Ammon's horn (tissue), 1 donor: ENCODE measurements around the gene GRK1.
"Not testable (repeated sequence)": the region's sequence is repeated elsewhere in the genome, so short reads cannot be mapped to it uniquely, and the experiment has no call there.

ENCODE experiments used
- DNase-seq: peaks from one replicate; pipeline ENCODE4 v3.0.0-alpha.2; 2016; ENCODE audit warnings: low spot score

GRK1 gene

GRCh38 chr13:113666951-113667701, at the start of gene GRK1:
Gene GRK1 (plus strand): TSS chr13:113667219. CDS start chr13:113667387, 168 bp downstream.
- no peak for DNase-seq

GRCh38 chr13:113617961-113618360, 49.1 kb upstream of the GRK1 start:
- no peak for DNase-seq

DNA sequence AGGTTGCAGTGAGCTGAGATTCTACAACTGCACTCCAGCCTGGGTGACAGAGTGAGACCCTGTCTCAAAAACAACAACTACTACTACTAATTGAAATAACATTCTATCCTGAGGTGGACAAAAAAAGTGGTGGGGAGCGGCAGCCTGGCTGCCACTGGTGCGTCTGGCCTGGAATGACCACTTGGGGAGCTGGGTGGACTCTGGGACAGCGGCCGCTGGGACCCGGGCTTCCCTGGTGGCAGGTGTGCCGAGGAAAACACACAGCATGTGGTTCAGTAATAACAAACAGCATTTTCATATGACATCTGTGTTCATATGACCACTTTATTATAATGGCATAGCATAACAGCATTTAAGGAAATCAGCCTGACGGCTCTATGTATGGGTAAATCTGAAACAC, 48.6 kb upstream of the GRK1 start:
- DNase-seq: no peak

- DNase-seq: no peak
These were observed 46.8 kb upstream of the GRK1 start for GRCh38 chr13:113620036-113620796.

DNA sequence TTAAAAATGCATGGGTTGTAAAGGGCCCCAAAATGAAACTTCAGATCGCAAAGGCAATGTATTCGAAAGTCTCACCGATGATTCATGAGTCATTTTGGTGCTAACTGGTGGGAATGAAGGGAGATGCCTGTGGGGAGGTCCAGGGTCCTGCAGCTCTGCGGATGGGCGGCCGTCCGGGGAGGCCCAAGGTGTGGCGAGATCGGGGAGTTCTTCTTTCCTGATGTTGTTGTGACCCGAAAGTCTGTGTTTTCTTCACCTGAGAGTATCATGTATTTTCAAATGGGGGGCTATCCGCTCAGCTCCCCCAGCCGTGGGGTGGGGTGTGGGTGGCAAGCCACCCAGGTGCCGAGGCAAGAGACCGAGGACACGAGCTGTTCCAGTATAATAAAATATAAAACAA, 46.0 kb upstream of the GRK1 start:
- no peak for DNase-seq

- not testable (repeated sequence) for DNase-seq
These were observed 45.5 kb upstream of the GRK1 start for GRCh38 chr13:113621498-113621897.

- not testable (repeated sequence) for DNase-seq
These were observed 45.0 kb upstream of the GRK1 start for GRCh38 chr13:113621986-113622550.

GRCh38 chr13:113622791-113623490, 44.1 kb upstream of the GRK1 start:
- no peak for DNase-seq

GRCh38 chr13:113623491-113624234, 43.4 kb upstream of the GRK1 start:
- DNase-seq: no peak

DNA sequence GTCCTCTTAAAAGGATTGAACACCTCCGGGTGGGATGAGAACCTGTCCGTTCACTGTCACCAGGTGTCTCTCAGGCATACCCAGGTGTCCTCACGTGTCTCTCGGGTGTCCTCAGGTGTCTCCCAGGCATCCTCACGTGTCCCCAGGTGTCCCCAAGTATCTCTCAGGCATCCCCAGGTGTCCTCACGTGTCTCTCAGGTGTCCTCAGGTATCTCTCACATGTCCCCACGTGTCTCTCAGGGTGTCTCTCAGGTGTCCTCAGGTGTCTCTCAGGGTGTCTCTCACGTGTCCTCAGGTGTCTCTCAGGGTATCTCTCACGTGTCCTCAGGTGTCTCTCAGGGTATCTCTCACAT, 42.8 kb upstream of the GRK1 start:
- no peak for DNase-seq

GRCh38 chr13:113624640-113625304, 42.2 kb upstream of the GRK1 start:
- not testable (repeated sequence) for DNase-seq

- no peak for DNase-seq
These were observed 40.9 kb upstream of the GRK1 start for GRCh38 chr13:113625965-113626721.

- DNase-seq: no peak
These were observed 39.9 kb upstream of the GRK1 start for GRCh38 chr13:113627136-113627535.

DNA sequence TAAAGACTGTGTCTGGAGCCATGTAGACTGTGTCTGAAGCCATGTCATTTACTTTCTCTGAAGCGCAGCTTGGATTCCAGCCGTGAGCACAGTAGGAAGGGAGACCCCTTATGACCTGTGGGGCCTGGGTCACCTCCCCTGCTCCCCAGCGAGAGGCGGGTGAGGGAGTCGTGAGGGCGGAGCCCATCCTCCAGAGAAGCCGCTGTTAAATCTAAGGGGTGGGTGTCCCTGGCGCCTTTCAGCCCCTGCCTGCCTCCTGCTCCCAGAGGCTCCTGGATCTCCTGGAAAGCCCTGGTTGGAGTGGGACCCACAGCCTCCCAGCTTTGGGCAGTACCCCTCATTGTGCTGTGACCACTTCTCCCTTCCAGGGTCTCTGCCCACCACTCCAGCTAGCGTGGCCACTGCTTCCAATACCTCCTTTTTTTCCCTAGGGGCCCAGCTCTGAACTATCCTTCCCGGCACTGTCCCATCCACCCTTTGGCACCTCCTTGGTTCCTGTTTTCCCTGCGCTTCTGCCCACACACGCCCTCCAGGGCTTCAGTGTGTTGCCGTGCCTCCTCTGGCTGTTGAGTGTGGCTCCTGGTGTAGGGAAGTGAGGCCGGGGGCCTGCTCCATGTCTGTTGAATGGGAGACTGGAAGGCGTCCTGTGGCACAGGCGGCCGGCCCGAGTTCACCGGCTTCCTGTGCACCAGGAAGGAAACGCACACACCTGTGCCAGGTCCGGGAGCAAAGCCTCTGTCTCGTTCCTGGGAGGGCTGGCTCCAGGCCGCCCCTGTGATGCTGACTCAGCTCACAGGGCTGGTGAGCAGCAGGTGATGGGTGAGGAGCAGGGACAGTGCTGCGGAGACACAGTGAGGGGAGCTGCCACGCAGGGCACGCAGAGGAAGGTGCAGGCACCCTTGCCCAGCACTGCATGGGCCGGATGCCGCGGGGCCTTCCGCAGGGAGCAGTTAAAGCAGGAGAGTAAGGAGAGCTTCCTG, 38.4 kb upstream of the GRK1 start:
- DNase-seq: no peak

DNA sequence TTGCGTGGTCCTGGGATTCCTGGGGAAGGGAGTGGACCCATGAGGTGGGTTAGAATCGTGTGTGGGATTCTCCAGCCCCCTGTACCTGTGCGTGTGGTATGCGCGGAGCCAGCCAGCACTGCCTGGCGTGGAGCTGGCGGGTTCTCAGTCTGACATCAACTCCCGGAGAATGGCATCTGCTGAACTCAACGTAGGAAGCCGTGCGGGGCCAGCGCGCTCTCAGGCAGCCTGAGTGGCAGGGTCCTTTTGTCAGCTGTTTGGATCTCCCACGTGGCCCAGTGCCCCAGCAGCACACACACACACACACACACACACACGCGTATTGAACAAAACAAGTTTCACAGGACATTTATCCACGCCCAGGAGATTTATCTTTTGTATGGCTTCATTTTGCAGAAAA, 37.2 kb upstream of the GRK1 start:
- no peak for DNase-seq

GRCh38 chr13:113630296-113630695, 36.7 kb upstream of the GRK1 start:
- DNase-seq: no peak

DNA sequence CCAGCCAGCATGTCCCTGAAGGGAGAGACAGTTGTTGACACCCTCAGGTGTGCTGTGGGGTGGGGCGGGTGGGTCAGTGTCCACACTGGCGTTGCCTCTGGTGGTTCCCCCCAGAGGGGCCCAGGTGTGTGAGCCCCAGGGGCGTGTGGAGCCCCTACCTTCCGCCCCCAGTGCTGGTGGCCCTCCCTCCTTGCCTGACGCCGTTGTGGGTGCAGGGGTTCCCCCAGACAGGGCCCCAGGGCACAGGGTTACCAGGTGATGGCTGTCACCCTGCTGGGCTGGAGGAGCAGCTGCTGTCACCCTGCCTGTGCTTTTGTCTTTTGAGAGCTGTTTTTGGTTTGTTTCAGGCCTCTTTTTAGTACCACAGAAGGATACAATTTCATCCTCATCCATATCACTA, 36.2 kb upstream of the GRK1 start:
- no peak for DNase-seq

DNA sequence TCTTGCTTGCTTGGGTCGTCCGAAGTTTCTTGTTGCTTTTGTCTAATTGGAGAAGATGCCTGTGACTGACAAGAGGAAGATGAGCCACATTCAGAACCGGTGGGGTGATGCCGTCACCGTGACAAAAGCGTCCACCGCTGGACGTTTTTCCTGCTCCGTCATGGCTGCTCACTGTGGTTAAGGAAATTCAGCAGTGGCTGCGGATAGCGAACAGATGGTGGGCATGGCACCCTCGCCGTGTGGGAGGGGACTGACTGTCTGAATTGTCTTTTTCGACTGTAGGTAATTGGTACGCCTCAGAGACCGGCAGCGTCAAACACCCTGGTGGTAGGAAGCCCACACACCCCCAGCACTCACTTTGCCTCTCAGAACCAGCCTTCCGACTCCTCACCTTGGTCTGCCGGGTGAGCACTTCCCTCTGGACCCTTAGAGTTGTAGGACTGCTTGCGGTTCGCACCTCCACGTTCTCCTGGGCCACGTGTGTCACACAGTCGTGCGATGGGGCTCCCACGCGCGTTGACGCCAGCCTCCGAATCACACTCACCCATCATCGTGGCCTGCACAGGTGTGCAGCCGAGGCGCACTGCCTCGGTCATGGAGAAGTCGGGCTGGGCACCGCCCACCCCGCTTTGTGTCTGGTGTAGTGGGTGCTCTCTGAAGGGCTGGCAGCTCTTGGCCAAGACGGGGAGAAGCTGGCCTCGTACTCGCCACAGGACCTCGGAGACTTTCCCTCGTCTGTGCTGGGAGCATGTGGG, 35.5 kb upstream of the GRK1 start:
- no peak for DNase-seq
